ENCODE results near the gene C1orf74.

Gene C1orf74

GRCh38 chr1:209747580-209748262 is 36.6 kb downstream of the C1orf74 start:
- peak; percentile 60 for DNase-seq (ENCODE audit: low read depth, low spot score)

GRCh38 chr1:209746451-209747165 is 37.8 kb downstream of the C1orf74 start:
- no peak for DNase-seq (ENCODE audit: low read depth, low spot score)

- peak; percentile 93 for DNase-seq (ENCODE audit: low read depth, low spot score)
Measured at GRCh38 chr1:209743145-209743482, 41.2 kb downstream of the C1orf74 start.

- DNase-seq (ENCODE audit: low read depth, low spot score), result peak; percentile 40
Measured at GRCh38 chr1:209742409-209743144, 41.8 kb downstream of the C1orf74 start.

- no peak for DNase-seq (ENCODE audit: low read depth, low spot score)
Measured at GRCh38 chr1:209741889-209742288, 42.5 kb downstream of the C1orf74 start.

- no peak for DNase-seq (ENCODE audit: low read depth, low spot score)
Measured at GRCh38 chr1:209741193-209741592, 43.2 kb downstream of the C1orf74 start.

GRCh38 chr1:209738270-209738669 is 46.1 kb downstream of the C1orf74 start:
- DNase-seq (ENCODE audit: low read depth, low spot score), result no peak

- DNase-seq (ENCODE audit: low read depth, low spot score), result no peak
Measured at GRCh38 chr1:209737118-209737505, 47.2 kb downstream of the C1orf74 start.

- no peak for DNase-seq (ENCODE audit: low read depth, low spot score)
Measured at GRCh38 chr1:209736490-209737117, 47.8 kb downstream of the C1orf74 start.

GRCh38 chr1:209733409-209734192 is 50.8 kb downstream of the C1orf74 start:
- DNase-seq (ENCODE audit: low read depth, low spot score), result no peak

- DNase-seq (ENCODE audit: low read depth, low spot score), result no peak
Measured at GRCh38 chr1:209732725-209733124, 51.6 kb downstream of the C1orf74 start.

GRCh38 chr1:209729436-209729835 is 54.9 kb downstream of the C1orf74 start:
- no peak for DNase-seq (ENCODE audit: low read depth, low spot score)

Data from smooth muscle cell of the brain vasculature (primary cell).